ENCODE data around the gene MYH9. TPM values are rescaled to one million over a fixed set of nuclear protein-coding genes. Genes with fewer than 3 reads are reported as not detected.
A peak's percentile ranks its signal among the peaks of the same experiment; 100 is the strongest.

The MYH9 gene
- total and polyA plus RNA-seq, 4 experiments from 2014 or later = 17.3 to 734 (median 597) TPM

- Histone ChIP-seq H3K36me3 (ENCODE audit: insufficient read depth, low read length) (no peaks in the 10 kb centered on the region), H3K4me3 (ENCODE audit: low read length in 2 of 2) (no peak overlapping the region), H3K9me3 (ENCODE audit: control insufficient read depth in 1 of 2, low read length in 2 of 2) (no peaks in the 10 kb centered on the region), H3K4me1 (ENCODE audit: insufficient read depth, low read length) (no peaks in the 10 kb centered on the region), H3K27ac (ENCODE audit: low read depth, low read length) (no peak overlapping the region), H3K27me3 (ENCODE audit: insufficient read depth, low read length) (no peaks in the 10 kb centered on the region)
- ChIA-PET CTCF (ENCODE audit: partially characterized antibody) (no interaction called here), POLR2A (ENCODE audit: partially characterized antibody) (no interaction called here)
- peaks cover 0 to 6% (median 2%) of the 10 kb centered on the region in 4 donors for H3K4me1 Mint-ChIP-seq
- no peak overlapping the region for H3K27ac Mint-ChIP-seq
- H3K36me3 Mint-ChIP-seq = no peaks in the 10 kb centered on the region
- intact Hi-C loops (cut with micrococcal nuclease) = no loop called here
- peak overlapping the region in 1 of 8 donors; percentile 14 for H3K4me3 Mint-ChIP-seq
- no peaks in the 10 kb centered on the region for H3K27me3 Mint-ChIP-seq
- peaks cover 0 to 10% (median 4%) of the 10 kb centered on the region in 8 donors for H3K9me3 Mint-ChIP-seq
- no peak for DNase-seq
These were observed 141.0 kb downstream of the MYH9 start for GRCh38 chr22:36246718-36247117.

- Mint-ChIP-seq H3K27me3 (no peaks in the 10 kb centered on the region), H3K36me3 (no peaks in the 10 kb centered on the region), H3K9me3 (peaks cover 0 to 10% (median 4%) of the 10 kb centered on the region in 8 donors), H3K27ac (no peak overlapping the region), H3K4me3 (no peak overlapping the region), H3K4me1 (no peaks in the 10 kb centered on the region)
- ChIA-PET POLR2A (ENCODE audit: partially characterized antibody) (no interaction called here), CTCF (ENCODE audit: partially characterized antibody) (no interaction called here)
- H3K36me3 ChIP-seq (ENCODE audit: insufficient read depth, low read length) = no peaks in the 10 kb centered on the region
- H3K9me3 ChIP-seq (ENCODE audit: control insufficient read depth in 1 of 2, low read length in 2 of 2) = no peaks in the 10 kb centered on the region
- intact Hi-C loops (cut with micrococcal nuclease) = no loop called here
- no peak overlapping the region for H3K4me3 ChIP-seq (ENCODE audit: low read length in 2 of 2)
- no peak for DNase-seq
- no peak overlapping the region for H3K27ac ChIP-seq (ENCODE audit: low read depth, low read length)
- no peaks in the 10 kb centered on the region for H3K4me1 ChIP-seq (ENCODE audit: insufficient read depth, low read length)
- no peaks in the 10 kb centered on the region for H3K27me3 ChIP-seq (ENCODE audit: insufficient read depth, low read length)
These were observed 141.9 kb downstream of the MYH9 start for GRCh38 chr22:36245805-36246356.

- ChIA-PET CTCF (ENCODE audit: partially characterized antibody) (interaction anchor here (1.2 kb wide), 1 partner anchor 56 kb away, joined by 3 read pairs; no protein-coding TSS in a partner anchor), POLR2A (ENCODE audit: partially characterized antibody) (no interaction called here)
- H3K4me1 Mint-ChIP-seq = peaks cover 3 to 8% (median 5%) of the 10 kb centered on the region in 4 donors
- no peaks in the 10 kb centered on the region for H3K36me3 Mint-ChIP-seq
- no peaks in the 10 kb centered on the region for H3K9me3 ChIP-seq (ENCODE audit: control insufficient read depth in 1 of 2, low read length in 2 of 2)
- peaks cover 5% of the 10 kb centered on the region for H3K4me1 ChIP-seq (ENCODE audit: insufficient read depth, low read length)
- no peaks in the 10 kb centered on the region for H3K36me3 ChIP-seq (ENCODE audit: insufficient read depth, low read length)
- peak overlapping the region in 1 of 7 donors; percentile 26 for H3K27ac Mint-ChIP-seq
- peaks cover 0 to 10% (median 4%) of the 10 kb centered on the region in 8 donors for H3K9me3 Mint-ChIP-seq
- no peaks in the 10 kb centered on the region for H3K27me3 ChIP-seq (ENCODE audit: insufficient read depth, low read length)
- no peaks in the 10 kb centered on the region for H3K27me3 Mint-ChIP-seq
- no peak overlapping the region for H3K4me3 Mint-ChIP-seq
- H3K27ac ChIP-seq (ENCODE audit: low read depth, low read length) = no peak overlapping the region
- intact Hi-C loops (cut with micrococcal nuclease) = no loop called here
- H3K4me3 ChIP-seq (ENCODE audit: low read length in 2 of 2) = no peak overlapping the region
- DNase-seq = no peak
These were observed 143.0 kb downstream of the MYH9 start for GRCh38 chr22:36244522-36245391.

- POLR2A ChIA-PET (ENCODE audit: partially characterized antibody) = interaction anchor here (1.5 kb wide), 1 partner anchor 45 kb away, joined by 3 read pairs; no protein-coding TSS in a partner anchor
- H3K36me3 ChIP-seq (ENCODE audit: insufficient read depth, low read length) = no peaks in the 10 kb centered on the region
- no peaks in the 10 kb centered on the region for H3K27me3 ChIP-seq (ENCODE audit: insufficient read depth, low read length)
- intact Hi-C loops (cut with micrococcal nuclease) = no loop called here
- no peak for DNase-seq
- Mint-ChIP-seq H3K27me3 (no peaks in the 10 kb centered on the region), H3K9me3 (peaks cover 0 to 10% (median 4%) of the 10 kb centered on the region in 8 donors), H3K4me1 (peaks cover 8 to 16% (median 11%) of the 10 kb centered on the region in 4 donors), H3K36me3 (peaks cover 0 to 6% of the 10 kb centered on the region in 2 donors), H3K4me3 (no peak overlapping the region), H3K27ac (no peak overlapping the region)
- H3K4me3 ChIP-seq (ENCODE audit: low read length in 2 of 2) = no peak overlapping the region
- no peaks in the 10 kb centered on the region for H3K9me3 ChIP-seq (ENCODE audit: control insufficient read depth in 1 of 2, low read length in 2 of 2)
- CTCF ChIA-PET (ENCODE audit: partially characterized antibody) = interaction anchor here (1.2 to 2.7 kb wide), 3 partner anchors 8 to 57 kb away, joined by 3 to 12 read pairs (median 8); partner anchors contain the start of gene APOL1
- H3K4me1 ChIP-seq (ENCODE audit: insufficient read depth, low read length) = peaks cover 8% of the 10 kb centered on the region
- H3K27ac ChIP-seq (ENCODE audit: low read depth, low read length) = no peak overlapping the region
These were observed 143.8 kb downstream of the MYH9 start for GRCh38 chr22:36243986-36244385.

- intact Hi-C loops (cut with micrococcal nuclease) = loop anchor here (1.0 to 5.0 kb wide), 4 partner anchors 14 to 248 kb away; partner anchors contain the start of gene APOL1
- Histone ChIP-seq H3K36me3 (ENCODE audit: insufficient read depth, low read length) (peaks cover 21% of the 10 kb centered on the region), H3K27me3 (ENCODE audit: insufficient read depth, low read length) (no peaks in the 10 kb centered on the region), H3K4me1 (ENCODE audit: insufficient read depth, low read length) (peaks cover 42% of the 10 kb centered on the region), H3K27ac (ENCODE audit: low read depth, low read length) (peak within 1 kb of the TSS; percentile 81), H3K9me3 (ENCODE audit: control insufficient read depth in 1 of 2, low read length in 2 of 2) (no peaks in the 10 kb centered on the region), H3K4me3 (ENCODE audit: low read length in 2 of 2) (peak within 1 kb of the TSS; percentile 59 to 76)
- peaks cover 31 to 40% of the 10 kb centered on the region in 2 donors for H3K36me3 Mint-ChIP-seq
- H3K9me3 Mint-ChIP-seq = peaks cover 0 to 12% (median 4%) of the 10 kb centered on the region in 8 donors
- DNase-seq = peak; percentile 75 to 94 (median 85)
- H3K4me3 Mint-ChIP-seq = peak within 1 kb of the TSS; percentile 96 to 100 (median 99)
- H3K27me3 Mint-ChIP-seq = no peaks in the 10 kb centered on the region
- H3K27ac Mint-ChIP-seq = peak within 1 kb of the TSS; percentile 86 to 99 (median 97)
- CTCF ChIA-PET (ENCODE audit: partially characterized antibody) = interaction anchor here (0.6 to 6.2 kb wide), 28 partner anchors 9 to 285 kb away, joined by 3 to 47 read pairs (median 5); partner anchors contain the start of genes APOL1 and APOL3
- H3K4me1 Mint-ChIP-seq = peaks cover 39 to 55% (median 47%) of the 10 kb centered on the region in 4 donors
- POLR2A ChIA-PET (ENCODE audit: partially characterized antibody) = interaction anchor here (0.7 to 4.5 kb wide), 20 partner anchors 14 to 290 kb away, joined by 3 to 44 read pairs (median 5); partner anchors contain the start of genes APOL1, EIF3D, FOXRED2 and MYH9
These were observed 148.2 kb downstream of the MYH9 start, which contains the start of gene APOL2 for GRCh38 chr22:36239401-36240171. APOL2 (minus strand) TSS chr22:36239527; CDS start chr22:36233162, 6,365 bp downstream.

- Histone ChIP-seq H3K4me1 (ENCODE audit: insufficient read depth, low read length) (peaks cover 46% of the 10 kb centered on the region), H3K9me3 (ENCODE audit: control insufficient read depth in 1 of 2, low read length in 2 of 2) (no peaks in the 10 kb centered on the region), H3K4me3 (ENCODE audit: low read length in 2 of 2) (peak overlapping the region; percentile 59 to 76), H3K27ac (ENCODE audit: low read depth, low read length) (peak overlapping the region; percentile 81), H3K36me3 (ENCODE audit: insufficient read depth, low read length) (peaks cover 22% of the 10 kb centered on the region), H3K27me3 (ENCODE audit: insufficient read depth, low read length) (no peaks in the 10 kb centered on the region)
- ChIA-PET CTCF (ENCODE audit: partially characterized antibody) (interaction anchor here (0.7 to 6.2 kb wide), 25 partner anchors 12 to 248 kb away, joined by 3 to 47 read pairs (median 5); partner anchors contain the start of genes APOL1 and APOL3), POLR2A (ENCODE audit: partially characterized antibody) (interaction anchor here (0.7 to 4.5 kb wide), 18 partner anchors 14 to 290 kb away, joined by 3 to 44 read pairs (median 6); partner anchors contain the start of genes APOL1, EIF3D, FOXRED2 and MYH9)
- Mint-ChIP-seq H3K27ac (peak overlapping the region; percentile 86 to 99 (median 97)), H3K9me3 (peaks cover 0 to 12% (median 4%) of the 10 kb centered on the region in 8 donors), H3K36me3 (peaks cover 36 to 46% of the 10 kb centered on the region in 2 donors), H3K4me3 (peak overlapping the region; percentile 96 to 100 (median 99)), H3K4me1 (peaks cover 42 to 59% (median 51%) of the 10 kb centered on the region in 4 donors), H3K27me3 (no peaks in the 10 kb centered on the region)
- no peak for DNase-seq
- intact Hi-C loops (cut with micrococcal nuclease) = loop anchor here (1.0 to 5.0 kb wide), 4 partner anchors 14 to 248 kb away; partner anchors contain the start of gene APOL1
These were observed 148.7 kb downstream of the MYH9 start for GRCh38 chr22:36239150-36239400.
